ENCODE measurements around the gene FAM117A. TPM values are rescaled to one million over a fixed set of nuclear protein-coding genes. Genes with fewer than 3 reads are reported as not detected.

The FAM117A gene
- total and polyA plus RNA-seq, 2 of the 8 experiments (the other 6 are each of a cell fraction or from before 2014, with no cell fraction given) = 28.4 to 45.7 TPM

GRCh38 chr17:49727380-49727779, 36.6 kb downstream of the FAM117A start:
- Histone ChIP-seq H3K4ac (replicated peaks; ENCODE audit: insufficient read length, low read depth, low read length) (no peak overlapping the region), H3K4me1 (replicated peaks in 1 of 4; ENCODE audit: control insufficient read depth in 3 of 4, insufficient read depth in 4 of 4, low read length in 3 of 4) (no peaks in the 10 kb centered on the region), H3K9me3 (ENCODE audit: insufficient read depth in 2 of 2, low read depth in 1 of 2, low read length in 1 of 2) (no peaks in the 10 kb centered on the region), H2BK12ac (ENCODE audit: low read depth, low read length) (no peak overlapping the region), H2BK20ac (ENCODE audit: low read length) (no peak overlapping the region), H3K9ac (replicated peaks in 1 of 4; ENCODE audit: extremely low read depth in 1 of 4, low read depth in 3 of 4, low read length in 3 of 4) (no peak overlapping the region), H2AK5ac (ENCODE audit: low read depth, low read length) (no peak overlapping the region), H2BK5ac (ENCODE audit: low read depth, low read length) (no peak overlapping the region), H3K18ac (ENCODE audit: extremely low read depth, low read length) (no peak overlapping the region), H4K8ac (ENCODE audit: extremely low read depth, insufficient read depth, low read length) (no peak overlapping the region), H2BK15ac (ENCODE audit: low read length) (no peak overlapping the region), H3K36me3 (ENCODE audit: control insufficient read depth in 2 of 4, insufficient read depth in 4 of 4, low read length in 3 of 4) (peaks cover 0 to 8% (median 3%) of the 10 kb centered on the region in 4 experiments; a peak in 5 of 8 replicates), H4K20me1 (replicated peaks in 1 of 2; ENCODE audit: control insufficient read depth in 1 of 2, insufficient read depth in 2 of 2, low read length in 2 of 2) (peaks cover 2 to 8% of the 10 kb centered on the region in 2 experiments), H3K14ac (ENCODE audit: insufficient read length) (no peak overlapping the region), H2BK120ac (replicated peaks; ENCODE audit: low read depth, low read length) (no peak overlapping the region), H3K4me2 (ENCODE audit: insufficient read depth in 1 of 2, low read depth in 2 of 2, low read length in 2 of 2) (no peak overlapping the region), H3K23ac (ENCODE audit: insufficient read length) (no peak overlapping the region), H3K23me2 (ENCODE audit: low read depth, low read length) (no peaks in the 10 kb centered on the region), H3K27ac (ENCODE audit: low read depth, low read length) (no peak overlapping the region), H2AFZ (ENCODE audit: low read length) (no peak overlapping the region), H3K27me3 (replicated peaks in 1 of 4; ENCODE audit: control insufficient read depth in 3 of 4, extremely low read depth in 1 of 4, insufficient read depth in 3 of 4, low read length in 3 of 4) (no peaks in the 10 kb centered on the region), H3K56ac (replicated peaks; ENCODE audit: insufficient read length, low read depth, low read length) (no peak overlapping the region), H3K79me2 (ENCODE audit: control insufficient read depth in 1 of 2, insufficient read depth in 2 of 2, low read length in 2 of 2) (peaks cover 0 to 5% of the 10 kb centered on the region in 2 experiments; a peak in 1 of 4 replicates), H4K5ac (ENCODE audit: insufficient read length, low read depth, low read length) (no peak overlapping the region), H4K91ac (replicated peaks; ENCODE audit: insufficient read length, low read length) (no peak overlapping the region), H3K4me3 (ENCODE audit: extremely low read depth in 1 of 4, insufficient read depth in 2 of 4, low read depth in 3 of 4, low read length in 4 of 4) (no peak overlapping the region), H3K79me1 (ENCODE audit: low read depth, low read length) (peaks cover 14% of the 10 kb centered on the region; the same call in 1 of the 2 replicates)
- TF ChIP-seq RBBP5 (IDR thresholded peaks at IDR 0.05; ENCODE audit: borderline replicate concordance, low read depth, low read length) = no peak
- TF ChIP-seq EZH2 (IDR thresholded peaks at IDR 0.05; ENCODE audit: low read depth, low read length, severe bottlenecking) = no peak
- no peak for TF ChIP-seq JUND (IDR thresholded peaks at IDR 0.05; ENCODE audit: low read length)
- no peak for TF ChIP-seq GABPA (IDR thresholded peaks at IDR 0.05; ENCODE audit: borderline replicate concordance, insufficient read depth, low read length)
- POLR2A ChIA-PET (ENCODE audit: partially characterized antibody) = no interaction called here
- 96% methylated on average over 4 of the region's 4 CpGs; no CpG with 5 or more reads in 1 of the 2 experiments for WGBS, 2 experiments (ENCODE audit: extremely low coverage in 1 of 2, insufficient coverage in 1 of 2, insufficient read length in 1 of 2, insufficient replicate concordance in 2 of 2, low coverage in 1 of 2, low lambda C conversion rate in 2 of 2, missing lambda C conversion rate in 1 of 2)
- FAIRE-seq = no peak
- no peak for DNase-seq (ENCODE audit: low read depth in 1 of 2, low spot score in 2 of 2)
- CTCF ChIA-PET (ENCODE audit: partially characterized antibody) = interaction anchor here (0.5 to 1.9 kb wide), 3 partner anchors 19 to 123 kb away, joined by 3 to 6 read pairs (median 3); no protein-coding TSS in a partner anchor

Measured in H1 (cell line).